ENCODE measurements around the gene KCNG2. TPM values are rescaled to one million over a fixed set of nuclear protein-coding genes. Genes with fewer than 3 reads are reported as not detected.

Gene KCNG2
- total and polyA plus RNA-seq, 2 donors (not counting 1 experiment from before 2014, with no cell fraction given) = not detected

- Mint-ChIP-seq H3K27me3 (no peaks in the 10 kb centered on the region), H3K4me1 (peaks cover 38% of the 10 kb centered on the region), H3K9me3 (ENCODE audit: insufficient read depth) (no peaks in the 10 kb centered on the region), H3K27ac (no peak overlapping the region), H3K4me3 (no peak overlapping the region)
- Histone ChIP-seq H4K20me1 (ENCODE audit: control insufficient read depth, insufficient read depth, low read length, poor library complexity, severe bottlenecking) (peaks cover 86% of the 10 kb centered on the region), H3K27ac (ENCODE audit: low read length in 2 of 2) (no peak overlapping the region), H3K36me3 (replicated peaks in 1 of 2; ENCODE audit: control extremely low read depth in 1 of 2, control insufficient read depth in 1 of 2, extremely low read depth in 1 of 2, insufficient read depth in 2 of 2, low read length in 1 of 2) (peaks cover 3 to 47% of the 10 kb centered on the region in 2 experiments), H3K9me3 (ENCODE audit: control extremely low read depth in 1 of 3, control insufficient read depth in 2 of 3, insufficient read depth in 1 of 3, low read length in 2 of 3) (no peaks in the 10 kb centered on the region), H3K79me2 (ENCODE audit: control insufficient read depth, insufficient read depth, low read length) (peaks cover 98% of the 10 kb centered on the region), H3K4me1 (ENCODE audit: control insufficient read depth in 2 of 2, insufficient read depth in 2 of 2, low read length in 2 of 2) (peaks cover 10 to 29% of the 10 kb centered on the region in 2 donors), H2AFZ (ENCODE audit: insufficient read depth, low read depth, low read length, poor library complexity, severe bottlenecking) (no peak overlapping the region), H3K4me2 (replicated peaks; ENCODE audit: low read depth, low read length, poor library complexity, severe bottlenecking) (no peak overlapping the region), H3K27me3 (replicated peaks in 1 of 4; ENCODE audit: control extremely low read depth in 1 of 4, control insufficient read depth in 3 of 4, insufficient read depth in 4 of 4, low read length in 3 of 4) (no peaks in the 10 kb centered on the region), H3K9ac (ENCODE audit: low read length) (no peak overlapping the region), H3K4me3 (ENCODE audit: control extremely low read depth in 1 of 5, extremely low read depth in 1 of 5, insufficient read depth in 1 of 5, low read depth in 2 of 5, low read length in 4 of 5) (no peak overlapping the region)
- CTCF ChIA-PET = no interaction called here
- DNase-seq = no peak
- no peak for ATAC-seq (ENCODE audit: low read depth)
- POLR2A ChIA-PET = no interaction called here
- no peak for TF ChIP-seq EZH2 (IDR thresholded peaks at IDR 0.05; ENCODE audit: borderline replicate concordance, insufficient read depth, low read depth, low read length, poor library complexity, severe bottlenecking)
- TF ChIP-seq, protein P1, sequence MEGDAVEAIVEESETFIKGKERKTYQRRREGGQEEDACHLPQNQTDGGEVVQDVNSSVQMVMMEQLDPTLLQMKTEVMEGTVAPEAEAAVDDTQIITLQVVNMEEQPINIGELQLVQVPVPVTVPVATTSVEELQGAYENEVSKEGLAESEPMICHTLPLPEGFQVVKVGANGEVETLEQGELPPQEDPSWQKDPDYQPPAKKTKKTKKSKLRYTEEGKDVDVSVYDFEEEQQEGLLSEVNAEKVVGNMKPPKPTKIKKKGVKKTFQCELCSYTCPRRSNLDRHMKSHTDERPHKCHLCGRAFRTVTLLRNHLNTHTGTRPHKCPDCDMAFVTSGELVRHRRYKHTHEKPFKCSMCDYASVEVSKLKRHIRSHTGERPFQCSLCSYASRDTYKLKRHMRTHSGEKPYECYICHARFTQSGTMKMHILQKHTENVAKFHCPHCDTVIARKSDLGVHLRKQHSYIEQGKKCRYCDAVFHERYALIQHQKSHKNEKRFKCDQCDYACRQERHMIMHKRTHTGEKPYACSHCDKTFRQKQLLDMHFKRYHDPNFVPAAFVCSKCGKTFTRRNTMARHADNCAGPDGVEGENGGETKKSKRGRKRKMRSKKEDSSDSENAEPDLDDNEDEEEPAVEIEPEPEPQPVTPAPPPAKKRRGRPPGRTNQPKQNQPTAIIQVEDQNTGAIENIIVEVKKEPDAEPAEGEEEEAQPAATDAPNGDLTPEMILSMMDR (IDR thresholded peaks at IDR 0.05) = no peak
- intact Hi-C loops (cut with micrococcal nuclease) = no loop called here
- 97% methylated on average over 20 of the region's 20 CpGs for WGBS (ENCODE audit: insufficient coverage)
Measured at GRCh38 chr18:79943608-79944125, 145.9 kb downstream of the KCNG2 start.

- peak overlapping the region; percentile 14 for H3K4me2 ChIP-seq (replicated peaks; ENCODE audit: low read depth, low read length, poor library complexity, severe bottlenecking)
- no peak for TF ChIP-seq EZH2 (IDR thresholded peaks at IDR 0.05; ENCODE audit: borderline replicate concordance, insufficient read depth, low read depth, low read length, poor library complexity, severe bottlenecking)
- TF ChIP-seq, protein P1 (IDR thresholded peaks at IDR 0.05) = no peak
- Mint-ChIP-seq H3K4me1 (peaks cover 43% of the 10 kb centered on the region), H3K4me3 (no peak overlapping the region), H3K9me3 (ENCODE audit: insufficient read depth) (no peaks in the 10 kb centered on the region), H3K27me3 (no peaks in the 10 kb centered on the region), H3K27ac (peak overlapping the region; percentile 68)
- WGBS (ENCODE audit: insufficient coverage) = 44% methylated on average over 11 of the region's 11 CpGs
- H3K4me1 ChIP-seq (ENCODE audit: control insufficient read depth in 2 of 2, insufficient read depth in 2 of 2, low read length in 2 of 2) = peaks cover 14 to 35% of the 10 kb centered on the region in 2 donors
- POLR2A ChIA-PET = no interaction called here
- no peak overlapping the region for H2AFZ ChIP-seq (ENCODE audit: insufficient read depth, low read depth, low read length, poor library complexity, severe bottlenecking)
- H3K9me3 ChIP-seq (ENCODE audit: control extremely low read depth in 1 of 3, control insufficient read depth in 2 of 3, insufficient read depth in 1 of 3, low read length in 2 of 3) = no peaks in the 10 kb centered on the region
- DNase-seq (no peak), ATAC-seq (ENCODE audit: low read depth) (no peak)
- intact Hi-C loops (cut with micrococcal nuclease) = no loop called here
- no peak overlapping the region for H3K4me3 ChIP-seq (ENCODE audit: control extremely low read depth in 1 of 5, extremely low read depth in 1 of 5, insufficient read depth in 1 of 5, low read depth in 2 of 5, low read length in 4 of 5)
- CTCF ChIA-PET = no interaction called here
- peak overlapping the region in 1 of 2 donors; percentile 55 for H3K27ac ChIP-seq (ENCODE audit: low read length in 2 of 2)
- H3K36me3 ChIP-seq (replicated peaks in 1 of 2; ENCODE audit: control extremely low read depth in 1 of 2, control insufficient read depth in 1 of 2, extremely low read depth in 1 of 2, insufficient read depth in 2 of 2, low read length in 1 of 2) = peaks cover 3 to 53% of the 10 kb centered on the region in 2 experiments
- no peaks in the 10 kb centered on the region for H3K27me3 ChIP-seq (replicated peaks in 1 of 4; ENCODE audit: control extremely low read depth in 1 of 4, control insufficient read depth in 3 of 4, insufficient read depth in 4 of 4, low read length in 3 of 4)
- H3K79me2 ChIP-seq (ENCODE audit: control insufficient read depth, insufficient read depth, low read length) = peaks cover 99% of the 10 kb centered on the region
- H3K9ac ChIP-seq (ENCODE audit: low read length) = no peak overlapping the region
- H4K20me1 ChIP-seq (ENCODE audit: control insufficient read depth, insufficient read depth, low read length, poor library complexity, severe bottlenecking) = peaks cover 91% of the 10 kb centered on the region
Measured at GRCh38 chr18:79944126-79944731, 146.5 kb downstream of the KCNG2 start.
